DMS153 treated with DMSO at 0.1 percent for 48 hours (cell line): ENCODE measurements around the gene RAB30.
A peak's percentile ranks its signal among the peaks of the same experiment; 100 is the strongest.
"Not testable (repeated sequence)": the region's sequence is repeated elsewhere in the genome, so short reads cannot be mapped to it uniquely, and the experiment has no call there.

Experiments used
- DNase-seq: peaks from one replicate; lab custom pipeline; 2025; ENCODE audit not compliant: unreplicated experiment; lab: John Stamatoyannopoulos, UW

Gene RAB30

GRCh38 chr11:83011333-83012167 lies 60.1 kb downstream of the RAB30 start:
- no peak for DNase-seq

GRCh38 chr11:83009999-83010398 lies 61.7 kb downstream of the RAB30 start:
- DNase-seq = no peak

GRCh38 chr11:83009136-83009535 lies 62.6 kb downstream of the RAB30 start:
- not testable (repeated sequence) for DNase-seq

GRCh38 chr11:83008581-83008923 lies 63.1 kb downstream of the RAB30 start:
- DNase-seq = no peak

- peak; percentile 20 for DNase-seq
These were observed 63.7 kb downstream of the RAB30 start for GRCh38 chr11:83007909-83008580.

- DNase-seq = no peak
These were observed 64.2 kb downstream of the RAB30 start for GRCh38 chr11:83007477-83007876.

GRCh38 chr11:83006877-83007330 lies 64.8 kb downstream of the RAB30 start:
- peak; percentile 23 for DNase-seq

GRCh38 chr11:83004746-83005556 lies 66.7 kb downstream of the RAB30 start:
- no peak for DNase-seq

- no peak for DNase-seq
These were observed 69.2 kb downstream of the RAB30 start for GRCh38 chr11:83002522-83002921.

- DNase-seq = no peak
These were observed 69.6 kb downstream of the RAB30 start for GRCh38 chr11:83002053-83002452.

- DNase-seq = no peak
These were observed 71.3 kb downstream of the RAB30 start for GRCh38 chr11:83000381-83000780.

GRCh38 chr11:82999232-82999631 lies 72.5 kb downstream of the RAB30 start:
- no peak for DNase-seq

- DNase-seq = no peak
These were observed 73.0 kb downstream of the RAB30 start for GRCh38 chr11:82998697-82999096.

GRCh38 chr11:82996966-82997606 lies 74.6 kb downstream of the RAB30 start:
- DNase-seq = peak; percentile 8

- no peak for DNase-seq
These were observed 75.8 kb downstream of the RAB30 start for GRCh38 chr11:82995754-82996398.

- DNase-seq = no peak
These were observed 76.5 kb downstream of the RAB30 start for GRCh38 chr11:82995235-82995634.

GRCh38 chr11:82994604-82995230 lies 77.0 kb downstream of the RAB30 start:
- no peak for DNase-seq

- no peak for DNase-seq
These were observed 79.5 kb downstream of the RAB30 start for GRCh38 chr11:82992223-82992622.

GRCh38 chr11:82989628-82990404 lies 81.9 kb downstream of the RAB30 start:
- no peak for DNase-seq
